Stimulated activated CD8-positive, alpha-beta memory T cell treated with anti-CD3 and anti-CD28 coated beads, Interleukin-15, amount 100 ng/mL, for 4 hours (primary cell): ENCODE measurements around the gene DGCR2.
A peak's percentile ranks its signal among the peaks of the same experiment; 100 is the strongest.
"Not testable (repeated sequence)": the region's sequence is repeated elsewhere in the genome, so short reads cannot be mapped to it uniquely, and the experiment has no call there.

ENCODE experiments used
- DNase-seq, 2 donors: peaks; one replicate each; pipeline ENCODE4 v3.0.0-alpha.2; 2020; ENCODE audit warnings: low read depth in 2 of 2

Gene DGCR2, protein sequence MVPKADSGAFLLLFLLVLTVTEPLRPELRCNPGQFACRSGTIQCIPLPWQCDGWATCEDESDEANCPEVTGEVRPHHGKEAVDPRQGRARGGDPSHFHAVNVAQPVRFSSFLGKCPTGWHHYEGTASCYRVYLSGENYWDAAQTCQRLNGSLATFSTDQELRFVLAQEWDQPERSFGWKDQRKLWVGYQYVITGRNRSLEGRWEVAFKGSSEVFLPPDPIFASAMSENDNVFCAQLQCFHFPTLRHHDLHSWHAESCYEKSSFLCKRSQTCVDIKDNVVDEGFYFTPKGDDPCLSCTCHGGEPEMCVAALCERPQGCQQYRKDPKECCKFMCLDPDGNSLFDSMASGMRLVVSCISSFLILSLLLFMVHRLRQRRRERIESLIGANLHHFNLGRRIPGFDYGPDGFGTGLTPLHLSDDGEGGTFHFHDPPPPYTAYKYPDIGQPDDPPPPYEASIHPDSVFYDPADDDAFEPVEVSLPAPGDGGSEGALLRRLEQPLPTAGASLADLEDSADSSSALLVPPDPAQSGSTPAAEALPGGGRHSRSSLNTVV

DNA sequence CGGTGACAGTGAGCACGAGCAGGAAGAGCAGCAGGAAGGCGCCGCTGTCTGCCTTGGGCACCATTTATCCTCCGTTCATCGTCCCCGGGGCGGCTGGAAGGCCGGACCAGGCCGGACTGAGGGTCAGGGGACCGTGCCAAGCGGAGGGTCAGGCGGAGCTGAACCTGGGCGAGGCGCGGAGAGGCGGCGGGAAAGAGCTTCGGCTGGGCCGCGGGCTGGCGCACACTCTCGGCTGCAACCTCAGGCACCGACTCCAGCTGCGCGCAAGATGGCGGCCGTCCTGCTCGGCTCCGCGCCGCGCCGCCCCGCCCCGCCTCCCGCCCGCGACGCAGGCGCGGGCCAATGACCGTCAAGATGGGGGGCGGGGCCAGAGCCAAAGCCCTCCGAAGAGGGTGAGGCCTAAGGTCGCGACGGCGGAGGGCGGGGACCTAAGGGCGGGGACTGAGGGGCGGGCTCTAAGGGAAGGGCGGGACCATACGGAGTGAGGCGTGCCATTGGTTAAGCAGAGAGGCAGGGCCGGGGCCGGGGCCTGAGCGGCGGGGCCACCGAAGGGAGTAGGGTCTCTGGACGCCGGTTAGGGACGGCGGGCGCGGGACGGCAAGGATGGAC, at the start of gene DGCR2:
DGCR2 (minus strand) TSS at position 270 of the 609 bp plus-strand sequence; CDS start at position 64, 206 bp downstream.
- DNase-seq = peak; percentile 88 to 90

DNA sequence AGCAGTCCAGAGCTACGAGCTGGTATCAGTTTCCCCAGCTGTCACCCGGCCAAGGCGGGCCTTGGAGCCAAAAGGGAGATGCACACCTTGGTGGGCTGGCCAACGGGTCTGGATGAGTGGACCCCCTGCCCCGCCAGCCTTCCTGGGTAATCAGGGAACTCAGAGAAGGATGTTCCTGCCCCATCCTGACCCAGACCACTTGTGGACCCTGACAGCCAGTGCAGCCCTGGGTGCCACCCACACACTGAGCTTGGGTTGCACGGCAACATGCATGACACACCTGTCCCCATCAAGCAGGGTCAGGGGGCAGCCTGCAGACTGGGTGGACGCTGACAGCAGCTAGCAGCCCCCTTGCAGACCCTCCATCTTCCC, 47.7 kb upstream of the DGCR2 start:
- DNase-seq = no peak

DNA sequence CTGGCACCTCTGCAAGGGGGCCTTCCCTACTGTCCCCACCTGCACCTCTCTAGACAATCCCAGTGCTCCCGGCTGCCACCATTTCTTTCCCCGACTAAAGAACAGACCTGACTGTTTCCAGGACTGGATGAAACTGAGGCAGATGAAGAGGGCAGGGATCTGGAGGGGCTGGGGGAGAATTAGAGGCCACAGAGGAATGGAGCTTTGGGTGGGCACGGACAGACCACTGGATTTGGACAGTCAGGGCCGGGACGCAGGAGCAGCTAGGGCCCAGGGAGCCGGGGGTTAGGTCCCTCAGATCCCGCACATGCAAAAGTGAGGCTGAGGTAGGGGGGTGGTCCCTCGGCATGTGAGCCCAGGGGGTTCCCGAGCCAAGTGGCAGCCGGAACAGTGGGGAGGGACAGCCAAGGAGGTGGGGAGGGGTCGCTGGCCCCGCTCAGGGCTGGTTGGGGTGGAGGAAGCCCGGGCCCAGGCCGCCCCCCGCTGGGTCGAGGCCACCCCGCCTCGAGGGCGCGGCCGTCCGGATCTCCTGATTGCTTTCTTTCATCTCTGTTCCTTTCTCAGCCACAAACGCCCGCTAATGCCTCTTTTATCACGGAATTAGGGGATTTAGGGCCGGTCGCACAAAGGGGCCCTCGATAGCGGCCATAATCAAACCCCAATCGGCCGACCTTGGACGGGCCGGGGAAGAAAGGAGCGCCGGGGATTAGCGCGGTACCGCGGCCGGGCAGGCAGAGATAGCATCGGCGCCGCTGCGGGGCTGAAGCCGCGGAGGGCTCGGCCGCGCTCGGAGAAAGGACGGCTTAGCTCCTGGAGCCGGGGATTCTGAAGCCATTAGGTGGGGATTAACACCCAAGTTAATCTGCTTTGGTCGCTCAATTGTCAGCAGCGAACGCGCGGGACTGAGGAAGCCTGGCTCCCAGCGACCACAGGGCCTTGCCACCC, 47.1 kb upstream of the DGCR2 start:
- DNase-seq = no peak

DNA sequence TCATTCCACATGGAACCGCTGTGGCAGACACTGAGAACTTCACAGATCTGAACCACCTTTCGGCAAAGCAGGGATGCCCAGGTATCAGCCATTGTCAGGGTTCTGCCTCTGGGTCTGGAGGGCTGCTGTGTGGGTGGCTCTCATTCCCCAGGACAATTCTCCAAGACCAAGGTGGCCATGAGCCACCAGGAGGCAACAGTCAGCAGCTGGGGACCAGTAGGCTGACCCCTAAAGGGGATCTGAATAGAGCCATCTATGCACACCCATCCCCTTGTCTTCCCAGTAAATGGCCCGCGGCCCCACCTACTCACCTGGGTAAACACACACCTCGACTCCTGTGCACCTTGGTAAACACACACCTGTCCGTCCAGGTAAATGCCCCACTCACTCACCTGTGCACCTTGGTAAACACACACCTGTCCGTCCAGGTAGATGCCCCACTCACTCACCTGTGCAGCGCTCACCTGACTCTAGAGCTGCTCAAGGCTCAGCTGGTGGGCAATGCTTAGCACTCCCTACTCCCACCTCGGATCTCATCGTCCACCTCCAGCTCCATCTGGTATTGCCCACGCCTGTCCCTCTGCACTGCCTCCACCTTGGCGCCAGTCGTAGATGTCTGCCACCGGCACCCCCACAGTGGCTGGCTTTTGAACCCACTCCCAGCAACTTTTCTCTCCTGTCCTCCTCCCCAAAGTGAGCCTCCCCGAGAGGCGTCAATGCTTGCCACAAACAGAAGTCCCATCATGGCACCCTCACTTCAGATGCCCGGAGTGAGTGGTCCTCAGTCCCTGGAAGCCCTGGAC, 46.1 kb upstream of the DGCR2 start:
- DNase-seq = no peak

DNA sequence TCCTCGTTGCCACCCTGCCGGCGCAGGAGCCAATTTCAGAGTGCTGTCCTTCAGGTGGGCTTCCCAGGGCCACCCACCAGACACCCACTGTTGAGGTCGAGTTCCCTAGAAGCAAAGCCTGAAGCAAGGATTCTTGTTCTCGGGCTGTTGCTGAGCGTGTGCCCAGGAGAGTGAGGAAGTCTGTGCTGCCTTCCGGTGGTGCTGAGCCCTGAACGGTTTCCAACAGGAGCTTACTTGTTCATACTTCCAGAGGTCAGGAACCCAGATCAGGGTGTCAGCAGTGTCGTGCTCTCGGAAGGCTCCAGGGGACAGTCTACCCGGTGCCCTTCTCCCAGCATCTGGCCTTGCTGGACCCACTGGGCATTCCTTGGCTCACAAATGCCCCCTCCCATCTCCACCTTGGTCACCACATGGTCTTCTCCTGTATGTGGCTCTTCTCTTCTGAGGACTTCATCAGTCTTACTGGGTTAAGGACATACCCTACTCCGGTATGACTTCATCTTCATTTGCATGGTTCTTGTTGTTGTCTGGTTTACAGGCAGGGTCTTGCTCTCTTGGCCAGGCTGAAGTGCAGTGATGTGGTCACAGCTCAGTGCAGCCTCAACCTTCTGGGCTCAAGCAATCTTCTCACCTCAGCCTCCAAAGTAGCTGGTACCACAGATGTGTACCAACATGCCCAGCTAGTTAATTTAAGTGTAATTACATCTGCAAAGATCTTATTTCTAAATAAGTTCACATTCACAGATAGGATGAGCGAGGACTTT, 45.1 kb upstream of the DGCR2 start:
- DNase-seq = no peak

DNA sequence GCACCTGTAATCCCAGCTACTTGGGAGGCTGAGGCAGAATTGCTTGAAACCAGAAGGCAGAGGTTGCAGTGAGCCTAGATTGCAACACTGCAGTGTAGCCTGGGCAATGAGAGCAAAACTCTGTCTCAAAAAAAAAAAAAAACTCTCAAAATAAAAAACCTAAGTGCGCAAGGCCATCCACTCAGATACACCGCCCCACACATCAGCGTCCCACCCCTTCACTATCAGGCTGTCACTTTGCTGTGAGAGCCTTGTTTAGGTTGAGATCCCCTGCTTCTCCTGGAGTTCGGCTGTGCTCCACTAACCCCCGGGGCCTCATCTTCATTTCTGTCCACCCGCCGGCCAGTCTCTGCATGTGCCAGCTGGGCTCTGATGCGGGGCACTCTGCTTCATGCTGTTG, 44.2 kb upstream of the DGCR2 start:
- no peak for DNase-seq

DNA sequence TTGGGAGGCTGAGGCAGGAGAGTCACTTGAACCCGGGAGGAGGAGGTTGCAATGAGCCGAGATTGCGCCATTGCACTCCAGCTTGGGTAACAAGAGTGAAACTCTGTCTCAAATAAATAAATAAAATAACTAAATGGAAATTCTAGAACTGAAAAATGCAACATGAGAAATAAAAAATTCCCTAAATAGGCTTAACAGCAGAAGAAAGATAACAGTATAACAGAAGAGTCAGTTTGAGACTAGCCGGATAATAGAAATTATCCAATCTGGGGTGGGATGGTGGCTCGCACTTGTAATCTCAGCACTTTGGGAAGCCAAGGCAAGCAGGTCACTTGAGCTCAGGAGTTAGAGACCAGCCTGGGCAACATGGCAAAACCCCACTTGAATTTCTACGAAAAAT, 42.2 kb upstream of the DGCR2 start:
- DNase-seq = no peak

DNA sequence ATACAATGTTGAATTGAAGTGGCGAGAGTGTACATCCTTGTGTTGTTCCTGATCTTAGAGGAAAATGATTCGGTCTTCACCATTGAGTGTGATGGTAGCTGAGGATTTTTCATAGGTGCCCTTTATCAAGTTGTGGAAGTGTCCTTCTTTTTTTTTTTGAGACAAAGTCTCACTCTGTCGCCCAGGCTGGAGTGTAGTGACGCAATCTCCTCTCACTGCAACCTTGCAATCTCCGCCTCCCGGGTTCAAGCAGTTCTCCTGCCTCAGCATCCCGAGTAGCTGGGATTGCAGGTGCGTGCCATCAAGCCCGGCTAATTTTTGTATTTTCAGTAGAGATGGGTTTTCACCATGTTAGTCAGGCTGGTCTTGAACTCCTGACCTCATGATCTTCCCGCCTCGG, 36.4 kb upstream of the DGCR2 start:
- DNase-seq = not testable (repeated sequence)

DNA sequence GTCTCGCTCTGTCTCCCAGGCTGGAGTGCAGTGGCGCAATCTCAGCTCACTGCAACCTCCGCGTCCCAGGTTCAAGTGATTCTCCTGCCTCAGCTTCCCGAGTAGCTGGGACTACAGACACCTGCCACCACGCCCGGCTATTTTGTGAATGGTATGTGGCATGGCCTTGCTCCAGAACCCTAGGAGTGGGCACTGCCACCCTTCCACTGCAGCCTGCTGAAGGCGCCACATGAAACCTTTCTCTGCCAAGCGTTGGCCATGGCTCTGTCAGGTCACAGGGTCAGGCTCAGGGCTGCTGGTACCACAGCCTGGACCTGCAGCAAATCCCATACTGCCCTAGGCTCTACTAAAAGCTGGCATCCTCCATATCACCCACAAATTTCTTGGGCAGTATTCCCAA, 33.9 kb upstream of the DGCR2 start:
- DNase-seq = not testable (repeated sequence)

DNA sequence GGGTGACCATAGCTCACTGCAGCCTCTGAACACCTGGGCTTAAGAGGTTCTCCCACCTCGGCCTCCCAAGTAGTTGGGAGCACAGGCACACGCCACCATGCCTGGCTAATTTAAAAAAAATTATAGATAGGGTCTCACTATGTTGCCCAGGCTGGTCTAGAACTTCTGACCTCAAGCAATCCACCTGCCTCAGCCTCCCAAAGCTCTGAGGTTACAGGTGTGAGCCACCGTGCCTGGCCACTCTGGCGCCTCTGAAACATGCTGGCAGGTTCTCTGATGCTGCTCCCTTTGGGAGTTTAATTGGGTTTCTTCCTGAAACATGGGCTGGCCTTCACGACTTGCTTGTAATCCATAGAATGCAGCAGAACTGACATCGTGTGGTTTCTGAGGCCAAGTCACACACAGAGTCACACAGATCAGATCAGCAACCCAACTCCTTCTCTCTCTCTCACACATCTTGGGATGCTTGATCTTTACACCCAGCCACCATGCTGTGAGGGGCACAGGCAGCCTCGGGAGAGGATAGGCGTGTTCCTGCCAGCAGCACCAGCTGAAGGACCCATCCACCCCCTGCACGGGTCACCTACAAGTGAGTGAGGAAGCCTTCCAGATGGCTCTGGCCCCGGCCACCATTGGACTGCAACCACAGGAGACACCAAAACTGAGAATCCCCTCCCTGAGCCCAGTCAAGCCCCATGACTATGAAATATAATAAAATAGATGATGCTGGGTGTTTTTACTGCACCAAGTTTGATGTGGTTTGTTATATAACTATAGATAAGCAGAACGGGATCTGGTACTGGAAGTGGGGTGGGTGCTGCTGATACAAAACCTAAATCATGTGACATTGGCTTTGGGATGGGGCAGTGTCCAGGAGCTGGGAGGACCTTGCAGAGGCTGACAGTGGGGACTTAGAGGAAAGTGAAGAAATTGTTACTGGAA, 31.0 kb upstream of the DGCR2 start:
- DNase-seq = no peak

DNA sequence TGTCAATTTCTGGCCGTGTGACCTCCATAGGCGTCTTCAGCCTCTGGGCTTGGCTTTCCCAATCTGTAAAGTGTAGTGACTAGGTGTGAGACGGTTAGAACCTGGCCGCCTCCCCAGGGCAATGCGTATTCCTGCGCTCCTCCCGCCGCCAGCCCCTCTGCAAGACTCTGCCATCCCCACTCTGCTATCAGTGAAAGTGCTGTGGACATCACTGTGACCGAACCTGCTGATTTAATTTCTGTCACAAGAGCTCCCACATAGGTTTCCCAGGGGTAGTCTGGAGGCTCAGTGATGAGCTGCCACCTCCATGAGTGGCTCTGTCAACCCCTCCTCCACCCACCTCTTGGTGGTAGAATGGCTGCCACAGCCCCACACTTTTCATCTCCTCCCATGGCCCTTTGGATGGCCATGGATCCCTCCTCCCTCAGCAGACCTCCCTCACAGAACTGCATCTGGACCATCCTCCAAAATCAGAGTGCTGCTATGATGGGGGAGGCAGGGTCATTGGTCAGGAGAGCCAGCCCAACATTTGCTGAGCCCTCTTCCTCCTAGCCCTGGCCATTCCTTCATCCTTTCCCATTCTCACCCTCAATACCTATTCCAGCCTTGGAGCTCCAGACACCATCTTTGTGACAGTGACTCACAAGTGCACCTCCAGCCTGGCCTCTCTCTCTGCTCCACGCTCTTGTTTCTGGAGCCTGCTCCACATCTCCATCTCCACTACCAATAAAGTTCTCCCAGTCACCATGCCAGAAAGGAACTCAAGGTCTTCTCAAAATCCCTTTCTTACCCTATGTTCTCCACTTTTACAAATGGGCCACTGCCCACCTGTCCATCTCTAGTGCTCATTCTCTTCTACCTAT, 29.3 kb upstream of the DGCR2 start:
- DNase-seq = no peak

DNA sequence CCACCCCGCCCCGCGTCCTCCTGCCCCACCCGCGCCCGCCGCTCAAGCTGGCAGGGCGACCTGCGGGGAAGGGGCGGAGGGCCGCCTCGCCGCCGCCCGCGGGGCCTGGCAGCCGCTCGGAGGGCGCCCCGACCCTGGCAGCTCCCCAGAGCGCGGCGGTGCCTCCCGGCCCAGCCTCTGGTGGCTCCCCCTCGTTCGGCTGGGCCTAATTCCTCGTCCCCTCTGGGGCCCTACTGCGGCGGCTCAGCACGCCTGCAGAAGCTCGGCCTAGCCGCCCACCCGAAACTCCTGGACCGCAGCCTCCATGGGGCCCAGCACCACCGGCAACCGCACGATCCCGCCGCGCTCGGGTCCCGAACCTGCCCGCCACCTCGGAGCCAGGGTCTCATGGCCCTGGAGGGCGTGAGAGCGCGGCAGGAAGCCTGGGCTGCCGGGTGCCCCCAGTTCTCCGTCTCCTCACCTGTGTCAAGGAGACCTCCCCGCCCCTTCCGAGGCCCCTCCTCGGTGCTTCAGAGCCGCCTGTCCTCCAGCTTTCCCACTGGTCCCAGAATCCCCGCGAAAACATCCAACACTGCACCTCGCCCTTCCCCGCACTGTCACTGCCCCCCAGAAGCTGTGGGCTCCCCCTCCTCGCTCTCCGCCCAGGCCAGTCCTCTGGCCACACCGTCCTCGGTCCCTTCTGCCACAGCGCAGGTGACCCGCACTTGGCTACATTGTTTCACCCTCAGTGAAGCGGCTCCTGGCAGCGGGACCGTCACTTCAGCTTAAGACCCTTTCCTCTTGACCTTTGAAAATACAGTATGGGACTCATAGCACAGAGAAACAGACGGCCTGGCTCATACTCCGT, 28.5 kb upstream of the DGCR2 start:
- DNase-seq = no peak

DNA sequence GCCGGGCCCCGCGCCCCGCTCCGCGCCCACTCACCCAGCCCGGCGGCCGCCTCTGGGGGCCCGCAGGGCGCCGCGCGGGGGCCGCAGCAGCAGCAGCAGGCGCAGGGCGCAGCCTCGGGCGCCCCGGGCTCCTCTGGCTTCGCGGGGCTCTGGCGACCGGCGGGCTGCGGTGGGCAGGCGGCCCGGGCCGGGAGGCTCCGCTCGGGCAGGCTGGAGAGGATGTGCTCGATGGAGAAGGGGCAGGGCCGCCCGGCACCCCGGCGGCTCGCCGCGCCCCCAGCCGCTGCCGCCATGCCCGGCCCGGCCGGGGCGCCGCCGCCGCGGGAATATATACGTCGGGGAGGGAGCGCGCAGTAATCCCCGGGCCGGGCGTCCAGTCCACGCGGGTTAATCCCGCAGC, 27.8 kb upstream of the DGCR2 start, which contains the start of gene GSC2:
GSC2 (minus strand) TSS at position 302 of the 400 bp plus-strand sequence; CDS start at position 293, 9 bp downstream.
- no peak for DNase-seq

DNA sequence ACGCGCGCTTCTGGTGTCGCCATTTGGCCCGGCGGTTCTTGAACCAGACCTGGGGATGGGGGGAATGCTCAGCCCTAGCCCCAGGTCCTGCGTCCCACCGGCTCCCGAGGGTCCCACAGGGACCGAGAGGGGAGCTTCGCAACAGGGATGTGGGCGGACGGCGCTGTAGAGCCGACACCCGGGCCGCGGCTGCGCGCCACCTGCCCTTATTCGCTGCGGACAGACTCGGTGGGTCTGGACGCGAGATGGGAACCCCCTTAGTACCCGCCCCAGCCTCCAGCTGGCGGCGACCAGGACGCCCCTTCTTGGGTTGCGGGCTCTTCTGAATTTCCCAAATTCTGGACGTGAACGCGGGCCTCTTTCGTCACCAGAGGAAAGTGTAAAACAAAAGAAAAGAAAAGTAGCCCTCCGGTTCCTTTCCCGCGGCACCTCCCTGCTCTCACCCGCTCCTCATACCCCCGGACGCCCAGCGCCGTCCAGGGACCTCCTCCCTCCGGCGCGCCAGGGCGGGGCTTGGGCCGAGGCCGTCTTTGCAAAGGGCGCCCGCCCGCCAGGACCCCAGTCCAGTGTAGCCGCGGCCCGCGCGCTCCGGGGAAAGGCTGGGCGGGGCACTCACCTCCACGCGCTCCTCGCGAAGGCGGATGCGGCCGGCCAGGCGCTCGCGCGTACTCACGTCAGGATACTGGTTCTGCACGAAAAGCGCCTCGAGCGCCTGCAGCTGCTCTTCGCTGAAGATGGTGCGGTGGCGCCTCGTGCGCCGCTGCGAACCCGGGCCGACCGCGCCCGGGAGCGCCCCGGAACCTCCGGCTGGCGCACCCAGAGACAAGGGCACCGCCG, 27.1 kb upstream of the DGCR2 start:
- DNase-seq = no peak

DNA sequence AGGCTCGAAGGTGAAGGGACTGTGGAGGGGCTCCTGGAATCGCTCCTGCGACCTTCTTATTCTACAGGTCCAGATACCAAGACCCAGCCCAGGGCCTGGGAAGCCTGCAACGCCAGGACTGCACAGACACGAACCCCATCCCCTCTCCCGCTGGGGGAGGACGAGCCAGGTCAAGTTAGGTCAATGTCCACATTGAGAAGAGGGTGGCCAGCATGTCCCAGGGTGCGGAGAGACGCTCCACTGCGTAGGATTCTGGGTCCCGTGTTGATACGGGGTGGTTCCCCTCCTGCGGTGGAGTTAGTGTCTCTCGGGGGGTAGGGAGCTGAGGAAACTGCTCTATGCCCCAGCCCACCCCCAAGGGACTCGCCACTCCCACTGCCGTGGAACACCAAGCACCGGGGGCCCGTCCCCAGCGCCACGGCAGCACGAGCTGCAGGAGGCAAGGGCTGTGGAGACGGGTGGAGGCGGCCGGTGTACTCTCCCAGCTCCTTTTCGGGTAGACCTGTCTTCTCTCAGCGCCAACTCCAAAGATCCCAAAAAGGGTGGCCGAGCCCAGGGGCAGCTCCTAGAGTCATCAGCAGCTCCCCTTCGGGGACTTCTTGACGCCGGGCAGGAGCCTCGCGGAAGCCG, 26.3 kb upstream of the DGCR2 start:
- no peak for DNase-seq
